NCI-H187 (cell line): ENCODE measurements around the gene GUCY2D.

Source experiments
- DNase-seq, 2 experiments: peaks; one replicate each; lab custom pipeline; 2025; lab: John Stamatoyannopoulos, UW

Gene GUCY2D

GRCh38 chr17:7992516-7992915 is 9.9 kb upstream of the GUCY2D start:
- DNase-seq: no peak

- DNase-seq: no peak
These were observed 9.5 kb upstream of the GUCY2D start for GRCh38 chr17:7992924-7993323.

GRCh38 chr17:7993972-7994589 is 8.3 kb upstream of the GUCY2D start:
- DNase-seq: no peak

GRCh38 chr17:7995724-7996123 is 6.7 kb upstream of the GUCY2D start:
- DNase-seq: no peak

- no peak for DNase-seq
These were observed 5.2 kb upstream of the GUCY2D start for GRCh38 chr17:7997186-7997585.

GRCh38 chr17:8002721-8003593 is 542 bp downstream of the GUCY2D start:
- no peak for DNase-seq

GRCh38 chr17:8003594-8004181 is 1.3 kb downstream of the GUCY2D start:
- DNase-seq: no peak

GRCh38 chr17:8004899-8005298 is 2.5 kb downstream of the GUCY2D start:
- DNase-seq: no peak

GRCh38 chr17:8005357-8005756 is 2.9 kb downstream of the GUCY2D start:
- DNase-seq: no peak

GRCh38 chr17:8005967-8006730 is 3.7 kb downstream of the GUCY2D start:
- DNase-seq: no peak

GRCh38 chr17:8006836-8007680 is 4.6 kb downstream of the GUCY2D start:
- DNase-seq: no peak

GRCh38 chr17:8007836-8008235 is 5.4 kb downstream of the GUCY2D start:
- no peak for DNase-seq

GRCh38 chr17:8012045-8012580 is 9.7 kb downstream of the GUCY2D start:
- DNase-seq: no peak

- DNase-seq: no peak
These were observed 10.7 kb downstream of the GUCY2D start for GRCh38 chr17:8012996-8013640.

- no peak for DNase-seq
These were observed 11.5 kb downstream of the GUCY2D start for GRCh38 chr17:8013731-8014557.

GRCh38 chr17:8014558-8014850 is 12.1 kb downstream of the GUCY2D start:
- DNase-seq: no peak

GRCh38 chr17:8015236-8015956 is 13.0 kb downstream of the GUCY2D start:
- no peak for DNase-seq

- DNase-seq: no peak
These were observed 13.7 kb downstream of the GUCY2D start for GRCh38 chr17:8015957-8016631.
